Heart right ventricle (tissue), 16 donors: ENCODE data around the gene CACNG1. TPM values are rescaled to one million over a fixed set of nuclear protein-coding genes. Genes with fewer than 3 reads are reported as not detected.
"Not testable (repeated sequence)": the region's sequence is repeated elsewhere in the genome, so short reads cannot be mapped to it uniquely, and the experiment has no call there.

Experiments
- ATAC-seq, 8 donors: fragments of 200-7000 bp; cut with Tn5 transposase; one replicate each; pipeline ENCODE4 v1.9.1; 2020; ENCODE audit warnings: mild to moderate bottlenecking in 8 of 8, moderate library complexity in 8 of 8, moderate number of reproducible peaks in 1 of 8
- DNase-seq, 2 donors: peaks; one replicate each; pipeline ENCODE4 v3.0.0-alpha.2; 2020
- H3K27ac ChIP-seq, 10 donors: fragments of 200-600 bp; sonication (generic) in 2 of 10; one replicate each; pipeline versions ENCODE4 v1.5.0 to v1.8.0; 2020 to 2022; ENCODE audit warnings: mild to moderate bottlenecking in 3 of 10
- H3K27me3 ChIP-seq, 7 donors: fragments of 200-600 bp; one replicate each; pipeline ENCODE4 v1.8.0; 2021 to 2022; ENCODE audit warnings: mild to moderate bottlenecking in 2 of 7
- H3K36me3 ChIP-seq, 9 donors: fragments of 200-600 bp; sonication (generic) in 1 of 9; one replicate each; pipeline versions ENCODE4 v1.5.0 to v1.8.0; 2020 to 2022; ENCODE audit warnings: mild to moderate bottlenecking in 2 of 9
- H3K4me1 ChIP-seq, 9 donors: fragments of 200-600 bp; sonication (generic) in 1 of 9; one replicate each; pipeline versions ENCODE4 v1.5.0 to v1.8.0; 2020 to 2022; ENCODE audit warnings: mild to moderate bottlenecking in 4 of 9
- H3K4me3 ChIP-seq, 10 donors: fragments of 200-600 bp; sonication (generic) in 2 of 10; one replicate each; pipeline versions ENCODE4 v1.5.0 to v1.8.0; 2020 to 2022; ENCODE audit warnings: mild to moderate bottlenecking in 7 of 10, moderate library complexity in 2 of 10
- H3K9me3 ChIP-seq, 11 donors: fragments of 200-600 bp in 10 of 11; sonication (generic) in 2 of 11; one replicate each; pipeline versions ENCODE4 v1.5.0 to v1.8.0; 2013 to 2022; ENCODE audit warnings: mild to moderate bottlenecking in 2 of 11, control low read depth in 1 of 11, moderate library complexity in 1 of 11
- CTCF ChIP-seq, 9 donors: fragments of 200-600 bp; sonication (generic) in 2 of 9; IDR thresholded peaks; one replicate each; pipeline versions ENCODE4 v1.5.0 to v1.8.0; 2021 to 2022; ENCODE audit warnings: antibody characterized with exemption in 9 of 9, mild to moderate bottlenecking in 5 of 9, moderate library complexity in 1 of 9
- WGBS, 2 donors: extraction: QIAGEN DNeasy Blood & Tissue Kit; methylation state at CpG; one replicate each; pipeline ENCODE4 v1.1.7; 2013; ENCODE audit warnings: inconsistent platforms in 1 of 2; 5-methylcytosine and 5-hydroxymethylcytosine counted together
- intact Hi-C, 10 donors: fragments of 100-400 bp; cut with DNase I; formaldehyde crosslinking; loops; one replicate each; pipeline versions ENCODE4 v1.11.1 to v1.14.2; 2022
- polyA plus RNA-seq, 2 donors: library from polyadenylated mRNA; stranded (reverse); fragments of 200-250 nt; gene quantifications; one replicate each; pipeline ENCODE4 v1.2.3, GENCODE V29; 2013
- total RNA-seq, 10 donors: library from RNA; stranded (reverse); fragmentation: NEBNext Ultra II Directional in 3 of 10; extraction: Animal tissue kit (Norgen Biotek cat#: 25700) in 3 of 10; gene quantifications; one replicate each; pipeline versions ENCODE4 v1.2.1 to v1.2.4, GENCODE V29; 2021 to 2023
- donor health status: Arrhythmogenic right ventricular cardiomyopathy.
- donor health status: ischemic (EF 13 %, LVEDD 7.1; RV severe dilation, severe dysfunction).
- donor health status: healthy with polysubstance abuse.
- donor health status: DM: no; HTN: yes; CAD: no.
- donor health status: DM: no; HTN: no; CAD: no.
- donor health status: ischemic (EF 25% LVEDD 6.9; RV normal size, moderate dysfunction).
- donor health status: ischemic (EF 25% LVEDD 5.7; RV mildly dilated, moderate dysfunction).
- donor health status: healthy.
- donor health status: DM: yes; HTN: yes; CAD: no.
- donor health status: Ischemic cardiomyopathy.
- donor health status: ischemic (EF 35%, LVEDD 5.7; RV mildly dilated, moderate dysfunction).
- donor health status: nonischemic (EF 11% LVEDD 7.7; RV severe dilation, severe dysfunction).
- donor health status: DM: yes; HTN: yes; CAD: no.
- donor health status: PGD.
- donor health status: ischemic (EF 29% LVEDD 5.4; RV normal size, mild dysfunction).
- donor health status: nonischemic (EF 23%, LVEDD 6.1; RV moderate dilation, normal function).

The CACNG1 gene
- total and polyA plus RNA-seq, 12 donors = 0.26 TPM; not detected in 11

DNA sequence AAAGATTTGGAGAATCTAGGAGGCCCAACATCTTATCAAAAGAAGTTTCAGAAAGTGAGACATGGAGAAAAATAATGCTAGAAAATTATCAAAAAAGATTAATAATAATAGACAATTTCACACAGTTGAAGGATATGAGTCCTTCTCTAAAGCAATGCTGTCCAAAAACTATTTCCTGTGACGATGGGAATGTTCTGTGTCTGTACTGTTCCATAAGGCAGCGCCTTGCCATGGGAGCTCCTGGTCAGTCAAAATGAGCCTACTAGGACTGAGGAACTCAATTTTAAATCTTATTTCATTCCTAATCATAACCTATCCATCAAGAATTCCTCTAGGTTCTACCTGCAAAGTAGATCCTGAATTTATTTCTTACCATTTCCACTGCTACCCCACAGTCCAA lies 49.0 kb downstream of the CACNG1 start:
- DNase-seq = no peak
- Histone ChIP-seq H3K36me3 (peaks cover 0 to 23% (median 0%) of the 10 kb centered on the region in 9 donors), H3K4me3 (no peak overlapping the region), H3K27ac (no peak overlapping the region), H3K27me3 (no peaks in the 10 kb centered on the region), H3K9me3 (peaks cover 0 to 3% (median 0%) of the 10 kb centered on the region in 11 donors), H3K4me1 (peaks cover 0 to 18% (median 6%) of the 10 kb centered on the region in 9 donors)
- peak in 1 of 8 donors; percentile 75 for ATAC-seq
- 71 to 76% methylated on average over 2 of the region's 2 CpGs for WGBS, 2 donors
- TF ChIP-seq CTCF (IDR thresholded peaks at IDR 0.05) = no peak
- intact Hi-C loops = no loop called here

DNA sequence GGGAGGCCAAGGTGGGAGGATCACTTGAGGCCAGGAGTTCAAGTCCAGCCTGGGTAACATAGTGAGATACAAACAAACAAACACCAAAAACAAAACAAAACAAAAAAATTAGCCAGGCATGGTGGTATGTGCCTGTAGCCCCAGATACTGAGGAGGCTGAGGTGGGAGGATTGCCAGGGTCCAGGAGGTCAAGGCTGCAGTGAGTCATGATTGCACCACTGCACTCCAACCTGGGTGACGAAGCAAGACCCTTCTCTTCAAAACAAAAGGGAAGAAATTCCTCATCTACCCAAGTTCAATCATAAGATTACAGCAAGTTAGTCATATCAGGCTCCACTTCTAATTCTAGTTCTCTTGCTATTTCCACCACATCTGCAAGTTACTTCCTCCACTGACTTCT lies 50.9 kb downstream of the CACNG1 start:
- H3K27me3 ChIP-seq, ATAC-seq, intact Hi-C loops, DNase-seq, H3K4me3 ChIP-seq, H3K9me3 ChIP-seq, H3K27ac ChIP-seq: not testable (repeated sequence)
- Histone ChIP-seq H3K36me3 (peaks cover 0 to 21% (median 0%) of the 10 kb centered on the region in 9 donors), H3K4me1 (peaks cover 0 to 27% (median 6%) of the 10 kb centered on the region in 9 donors)
- 71 to 93% methylated on average over 1 of the region's 1 CpG for WGBS, 2 donors

GRCh38 chr17:67095803-67096202 lies 51.4 kb downstream of the CACNG1 start:
- Histone ChIP-seq H3K4me1 (peaks cover 0 to 27% (median 6%) of the 10 kb centered on the region in 9 donors), H3K9me3 (no peaks in the 10 kb centered on the region), H3K4me3 (no peak overlapping the region), H3K27me3 (no peaks in the 10 kb centered on the region), H3K36me3 (peaks cover 0 to 21% (median 0%) of the 10 kb centered on the region in 9 donors), H3K27ac (no peak overlapping the region)
- 100% methylated on average over 1 of the region's 1 CpG for whole genome bisulfite sequencing, 2 donors
- DNase-seq (no peak), ATAC-seq (no peak)
- intact Hi-C loops = no loop called here
- no peak for TF ChIP-seq CTCF (IDR thresholded peaks at IDR 0.05)

DNA sequence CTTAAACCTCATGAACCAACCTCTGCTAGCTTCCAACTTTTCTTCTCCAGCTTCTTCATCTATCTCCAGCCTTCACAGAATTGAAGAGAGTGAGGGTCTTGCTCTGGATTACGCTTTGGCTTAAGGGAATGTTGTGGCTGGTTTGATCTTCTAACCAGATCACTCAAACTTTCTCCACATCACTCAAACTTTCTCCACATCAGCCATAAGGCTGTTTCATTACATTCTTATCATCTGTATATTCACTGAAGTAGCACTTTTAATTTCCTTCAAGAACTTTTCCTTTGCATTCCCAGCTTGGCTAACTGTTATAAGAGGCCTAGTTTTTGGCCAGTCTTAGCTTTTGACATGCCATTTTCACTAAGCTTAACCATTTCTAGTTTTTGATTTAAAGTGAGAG lies 52.3 kb downstream of the CACNG1 start:
- intact Hi-C loops = no loop called here
- ATAC-seq = no peak
- no peak for TF ChIP-seq CTCF (IDR thresholded peaks at IDR 0.05)
- no peak overlapping the region for H3K4me3 ChIP-seq
- H3K27me3 ChIP-seq = no peaks in the 10 kb centered on the region
- 100% methylated on average over 1 of the region's 1 CpG for WGBS, 2 donors
- H3K36me3 ChIP-seq = peaks cover 0 to 21% (median 0%) of the 10 kb centered on the region in 9 donors
- H3K27ac ChIP-seq = no peak overlapping the region
- no peak for DNase-seq
- H3K9me3 ChIP-seq = no peaks in the 10 kb centered on the region
- H3K4me1 ChIP-seq = peaks cover 0 to 27% (median 6%) of the 10 kb centered on the region in 9 donors

- no peak for TF ChIP-seq CTCF (IDR thresholded peaks at IDR 0.05)
- DNase-seq (no peak), ATAC-seq (peak in 4 of 8 donors; percentile 53 to 92 (median 65))
- H3K9me3 ChIP-seq = no peaks in the 10 kb centered on the region
- H3K4me1 ChIP-seq = peaks cover 0 to 33% (median 12%) of the 10 kb centered on the region in 9 donors
- H3K27ac ChIP-seq = peak overlapping the region in 3 of 10 donors; percentile 2 to 22 (median 19)
- no peaks in the 10 kb centered on the region for H3K27me3 ChIP-seq
- intact Hi-C loops = no loop called here
- no peak overlapping the region for H3K4me3 ChIP-seq
- peaks cover 0 to 21% (median 0%) of the 10 kb centered on the region in 9 donors for H3K36me3 ChIP-seq
- 93% methylated on average over 1 of the region's 1 CpG for WGBS, 2 donors
Observed at GRCh38 chr17:67098006-67098405, 53.7 kb downstream of the CACNG1 start.

GRCh38 chr17:67104641-67105040 lies 60.3 kb downstream of the CACNG1 start:
- not testable (repeated sequence) for H3K9me3 ChIP-seq, H3K4me3 ChIP-seq, ATAC-seq, H3K27me3 ChIP-seq, DNase-seq
- Histone ChIP-seq H3K36me3 (peaks cover 0 to 71% (median 35%) of the 10 kb centered on the region in 9 donors), H3K4me1 (peaks cover 0 to 24% (median 18%) of the 10 kb centered on the region in 9 donors), H3K27ac (peak overlapping the region in 1 of 10 donors; percentile 13)
- 95 to 99% methylated on average over 7 of the region's 7 CpGs for WGBS, 2 donors
- intact Hi-C loops = loop anchor here in 1 of 10 donors (10.0 kb wide), 1 partner anchor 130 kb away; no protein-coding TSS in a partner anchor
